IMR-90 (cell line): ENCODE results near the gene SART1. TPM values are rescaled to one million over a fixed set of nuclear protein-coding genes. Genes with fewer than 3 reads are reported as not detected.

Experiments used
- ATAC-seq: fragments of 200-7000 bp; cut with Tn5 transposase; 2 replicates; pipeline ENCODE4 v1.9.1; 2020; ENCODE audit warnings: low read depth, mild to moderate bottlenecking, moderate library complexity
- BruUV-seq: library from RNA; stranded (reverse); fragments of 400-500 nt; replicated peaks from 2 replicates; lab custom pipeline; 2021; lab: Mats Ljungman, UMichigan
- CTCF ChIA-PET: fragments of 300-600 bp; formaldehyde crosslinking; extraction: SDS; loops from one replicate; lab custom pipeline; 2021; ENCODE audit warnings: antibody characterized with exemption; lab: Yijun Ruan, JAX
- POLR2A ChIA-PET: fragments of 300-600 bp; sonication (Branson Sonifier 250); formaldehyde crosslinking; loops from one replicate; lab custom pipeline; 2022; ENCODE audit warnings: antibody characterized with exemption; ENCODE audit not compliant: unreplicated experiment; lab: Charles Lee
- DNase-seq: peaks from one replicate; pipeline ENCODE4 v3.0.0; 2013
- H2AFZ ChIP-seq: replicated peaks from 2 replicates; pipeline ENCODE3; 2013; ENCODE audit warnings: low read length, mild to moderate bottlenecking; ENCODE audit not compliant: poor library complexity
- H2AK5ac ChIP-seq: 2 replicates; pipeline ENCODE4 v1.6.1; 2013; ENCODE audit warnings: low read depth, low read length, inconsistent platforms
- H2AK9ac ChIP-seq: replicated peaks from 2 replicates; pipeline ENCODE3; 2013; ENCODE audit warnings: mild to moderate bottlenecking, low read depth, low read length, moderate library complexity; ENCODE audit not compliant: poor library complexity
- H2BK120ac ChIP-seq: 2 replicates; pipeline ENCODE4 v1.6.1; 2013; ENCODE audit warnings: low read depth, low read length, inconsistent platforms
- H2BK15ac ChIP-seq: 3 replicates; pipeline ENCODE4 v1.6.1; 2013; ENCODE audit warnings: low read depth, low read length, inconsistent platforms
- H2BK20ac ChIP-seq: 2 replicates; pipeline ENCODE4 v1.6.1; 2013; ENCODE audit warnings: low read depth, mild to moderate bottlenecking, inconsistent platforms, low read length, moderate library complexity
- H2BK5ac ChIP-seq: 2 replicates; pipeline ENCODE4 v1.6.1; 2013; ENCODE audit warnings: mild to moderate bottlenecking, low read depth, low read length, inconsistent platforms; ENCODE audit not compliant: poor library complexity, severe bottlenecking
- H3K14ac ChIP-seq: replicated peaks from 2 replicates; pipeline ENCODE4 v1.6.1; 2013; ENCODE audit warnings: low read depth, low read length, inconsistent platforms
- H3K18ac ChIP-seq: 2 replicates; pipeline ENCODE4 v1.6.1; 2013; ENCODE audit warnings: low read depth, low read length, control low read depth
- H3K23ac ChIP-seq: 2 replicates; pipeline ENCODE4 v1.6.1; 2013; ENCODE audit warnings: low read depth, low read length, inconsistent platforms
- H3K27ac ChIP-seq: 2 replicates; pipeline ENCODE4 v1.5.1; 2013; ENCODE audit warnings: mild to moderate bottlenecking, control low read depth, low read length; ENCODE audit not compliant: insufficient read depth
- H3K27me3 ChIP-seq: 2 replicates; pipeline ENCODE4 v1.6.1; 2013; ENCODE audit warnings: low read length; ENCODE audit not compliant: control insufficient read depth, insufficient read depth
- H3K36me3 ChIP-seq: 2 replicates; pipeline ENCODE4 v1.6.1; 2013; ENCODE audit warnings: low read length, mixed read lengths; ENCODE audit not compliant: control insufficient read depth, insufficient read depth
- H3K4ac ChIP-seq: 2 replicates; pipeline ENCODE4 v1.6.1; 2013; ENCODE audit warnings: low read depth, low read length, inconsistent platforms
- H3K4me1 ChIP-seq: 2 replicates; pipeline ENCODE4 v1.6.1; 2013; ENCODE audit warnings: low read length, mixed read lengths; ENCODE audit not compliant: control insufficient read depth, insufficient read depth
- H3K4me2 ChIP-seq: 2 replicates; pipeline ENCODE4 v1.6.1; 2013; ENCODE audit warnings: low read depth, mild to moderate bottlenecking, control low read depth, low read length, moderate library complexity
- H3K4me3 ChIP-seq: 2 replicates; pipeline ENCODE4 v1.5.1; 2013; ENCODE audit warnings: low read depth, mild to moderate bottlenecking, control low read depth, low read length, moderate library complexity; ENCODE audit not compliant: insufficient read depth
- H3K56ac ChIP-seq: 2 replicates; pipeline ENCODE4 v1.6.1; 2013; ENCODE audit warnings: low read length, inconsistent platforms; ENCODE audit not compliant: insufficient read depth; ENCODE audit errors: extremely low read depth
- H3K79me1 ChIP-seq, 2 experiments: 2 replicates each; pipeline ENCODE4 v1.6.1; 2013; ENCODE audit warnings: low read length in 2 of 2, inconsistent platforms in 1 of 2, low read depth in 1 of 2
- H3K9ac ChIP-seq: 2 replicates; pipeline ENCODE4 v1.6.1; 2013; ENCODE audit warnings: low read depth, low read length, control low read depth
- H3K9me1 ChIP-seq: 2 replicates; pipeline ENCODE4 v1.6.1; 2013; ENCODE audit warnings: low read length, inconsistent platforms; ENCODE audit not compliant: insufficient read depth
- H3K9me3 ChIP-seq: 2 replicates; pipeline ENCODE4 v1.6.1; 2013; ENCODE audit warnings: low read length; ENCODE audit not compliant: control insufficient read depth, insufficient read depth
- H4K20me1 ChIP-seq: 2 replicates; pipeline ENCODE4 v1.6.1; 2013; ENCODE audit warnings: low read length, inconsistent platforms; ENCODE audit not compliant: insufficient read depth
- H4K5ac ChIP-seq: 2 replicates; pipeline ENCODE4 v1.6.1; 2013; ENCODE audit warnings: mild to moderate bottlenecking, low read depth, low read length, control low read depth
- H4K8ac ChIP-seq, 2 experiments: 2 replicates each; pipeline ENCODE4 v1.6.1; 2013; ENCODE audit warnings: low read depth in 2 of 2, low read length in 2 of 2, control low read depth in 1 of 2, inconsistent platforms in 1 of 2
- H4K91ac ChIP-seq: 2 replicates; pipeline ENCODE4 v1.6.1; 2013; ENCODE audit warnings: low read depth, low read length, inconsistent platforms; ENCODE audit not compliant: insufficient read depth
- BHLHE40 ChIP-seq: fragments of 150-350 bp; IDR thresholded peaks from 2 replicates; pipeline ENCODE4 v1.6.1; 2016; ENCODE audit warnings: mild to moderate bottlenecking, low read depth, low read length
- CEBPB ChIP-seq: IDR thresholded peaks from 2 replicates; pipeline ENCODE4 v1.6.1; 2012; ENCODE audit warnings: low read depth, low read length, improper control_type of control experiment
- CHD1 ChIP-seq: IDR thresholded peaks from 2 replicates; pipeline ENCODE4 v1.6.1; 2012; ENCODE audit warnings: low read depth, low read length, improper control_type of control experiment
- FOS ChIP-seq: fragments of 150-350 bp; IDR thresholded peaks from 2 replicates; pipeline ENCODE4 v1.6.1; 2016; ENCODE audit warnings: low read depth, low read length
- MAFK ChIP-seq: IDR thresholded peaks from 2 replicates; pipeline ENCODE4 v1.6.1; 2012; ENCODE audit warnings: low read depth, low read length, improper control_type of control experiment
- MAZ ChIP-seq: IDR thresholded peaks from 2 replicates; pipeline ENCODE4 v1.6.1; 2012; ENCODE audit warnings: low read depth, mild to moderate bottlenecking, low read length, improper control_type of control experiment, moderate library complexity, borderline replicate concordance
- MXI1 ChIP-seq: IDR thresholded peaks from 2 replicates; pipeline ENCODE4 v1.6.1; 2012; ENCODE audit warnings: low read depth, mild to moderate bottlenecking, low read length, moderate library complexity, borderline replicate concordance
- NFE2L2 ChIP-seq: fragments of 150-350 bp; IDR thresholded peaks from 2 replicates; pipeline ENCODE4 v1.6.1; 2016; ENCODE audit warnings: low read depth, mild to moderate bottlenecking, low read length
- POLR2A ChIP-seq: IDR thresholded peaks from 2 replicates; pipeline ENCODE4 v1.6.1; 2012; ENCODE audit warnings: mild to moderate bottlenecking, low read depth, low read length
- RAD21 ChIP-seq: IDR thresholded peaks from 2 replicates; pipeline ENCODE4 v1.6.1; 2012; ENCODE audit warnings: low read length, improper control_type of control experiment
- RFX5 ChIP-seq: IDR thresholded peaks from 2 replicates; pipeline ENCODE4 v1.8.0; 2012; ENCODE audit warnings: low read depth, mild to moderate bottlenecking, low read length, moderate library complexity
- SMC3 ChIP-seq: fragments of 150-350 bp; IDR thresholded peaks from 2 replicates; pipeline ENCODE4 v1.6.1; 2016; ENCODE audit warnings: low read depth, mild to moderate bottlenecking, antibody characterized with exemption, low read length, moderate library complexity
- WGBS, 2 experiments: methylation state at CpG; one replicate each; pipeline versions ENCODE4 v1.1.5 to v1.1.7; 2013; ENCODE audit warnings: missing lambda C conversion rate in 2 of 2; ENCODE audit not compliant: insufficient read length in 1 of 2; ENCODE audit errors: extremely low coverage in 2 of 2; 5-methylcytosine and 5-hydroxymethylcytosine counted together
- dilution Hi-C: fragments of 300-500 bp; cut with HindIII; formaldehyde crosslinking; loops from one replicate; pipeline ENCODE4 v1.14.3; 2018; ENCODE audit warnings: low sequenced_read_pairs; ENCODE audit not compliant: unreplicated experiment
- in situ Hi-C: fragments of 300-500 bp; cut with MboI; formaldehyde crosslinking; loops from 3 replicates; pipeline ENCODE4 v1.14.3; 2019; ENCODE audit warnings: low sequenced_read_pairs, inconsistent platforms, mixed read lengths
- intact Hi-C: fragments of 100-400 bp; cut with micrococcal nuclease; formaldehyde crosslinking; loops from 2 replicates; pipeline ENCODE4 v1.10.0; 2022
- polyA plus RNA-seq, 3 experiments: library from polyadenylated mRNA; depleted of rRNA; stranded (reverse); fragments of >200 nt; gene quantifications; 2 replicates each; pipeline ENCODE4 v1.2.3, GENCODE V29; 2012; ENCODE audit warnings: low replicate concordance in 1 of 3
- total RNA-seq: library from RNA; depleted of rRNA; stranded (reverse); fragments of >200 nt; gene quantifications from 2 replicates; pipeline ENCODE4 v1.2.3, GENCODE V29; 2012
- TF ChIP-seq, protein P1 (sequence below): conservative IDR thresholded peaks from 2 replicates; pipeline ENCODE4 v1.5.1; 2012; ENCODE audit warnings: mild to moderate bottlenecking, low read depth, low read length, improper control_type of control experiment
- TF ChIP-seq, protein P2 (sequence below): fragments of 150-350 bp; IDR thresholded peaks from 2 replicates; pipeline ENCODE4 v1.6.1; 2017; ENCODE audit warnings: mild to moderate bottlenecking, antibody characterized with exemption, low read length, low read depth
- TF ChIP-seq, protein P3 (sequence below): fragments of 150-350 bp; IDR thresholded peaks from 2 replicates; pipeline ENCODE4 v1.6.1; 2016; ENCODE audit warnings: low read depth, mild to moderate bottlenecking, low read length, moderate library complexity, borderline replicate concordance

The SART1 gene
- total and polyA plus RNA-seq, 2 of the 4 experiments (the other 2 are of a cell fraction), result 25.5 to 43.5 TPM

DNA sequence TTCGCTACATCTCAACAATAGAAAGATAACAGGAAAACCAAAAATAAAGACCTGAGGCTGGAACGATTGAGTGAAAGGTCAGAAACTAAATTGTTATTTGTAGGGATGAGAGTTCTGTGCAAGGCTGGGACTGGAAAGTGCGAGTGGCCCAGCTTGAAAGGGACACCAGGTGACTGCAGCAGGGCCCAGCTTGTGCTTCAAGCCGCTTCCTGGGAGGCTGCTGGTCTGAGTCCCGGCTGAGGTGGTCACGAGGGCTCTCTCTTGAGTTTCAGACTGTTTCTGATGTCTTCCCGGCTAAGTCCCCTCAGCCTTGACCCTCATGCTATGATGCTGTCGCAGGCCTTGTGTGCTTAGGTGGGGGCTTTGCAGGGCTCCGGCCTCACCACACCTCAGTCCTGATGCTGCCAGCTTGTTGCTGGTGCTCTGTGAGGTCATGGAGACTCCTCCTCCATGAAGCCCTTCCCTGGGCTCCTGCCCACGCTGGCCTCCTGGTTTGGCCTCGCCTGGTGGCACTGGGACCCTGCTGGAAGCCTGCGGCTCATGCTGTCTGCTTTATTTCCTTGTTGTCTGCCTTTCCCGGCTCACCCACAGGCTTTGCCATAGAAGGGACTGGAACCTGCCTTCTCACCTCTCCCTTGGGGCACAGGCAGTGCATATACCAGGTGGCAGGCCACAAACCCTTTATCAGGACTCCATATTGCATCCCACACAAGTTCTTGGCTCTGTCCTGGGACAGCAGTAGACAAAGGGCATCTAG is 44.8 kb downstream of the SART1 start:
- Histone ChIP-seq H4K5ac (no peak overlapping the region), H3K27ac (no peak overlapping the region), H3K56ac (no peak overlapping the region), H3K23ac (no peak overlapping the region), H2AK5ac (peak overlapping the region; percentile 9; the same call in 1 of the 2 replicates), H3K9ac (no peak overlapping the region), H4K91ac (no peak overlapping the region), H4K20me1 (peaks cover 6% of the 10 kb centered on the region), H3K4me2 (no peak overlapping the region), H3K14ac (no peak overlapping the region), H3K4ac (no peak overlapping the region), H3K27me3 (peaks cover 4% of the 10 kb centered on the region), H2BK15ac (no peak overlapping the region), H3K4me1 (no peaks in the 10 kb centered on the region; the same call in none of the 2 replicates), H3K36me3 (peaks cover 7% of the 10 kb centered on the region; the same call in 1 of the 2 replicates), H2BK5ac (no peak overlapping the region), H2AK9ac (peak overlapping the region; percentile 26), H2AFZ (no peak overlapping the region), H4K8ac (no peak overlapping the region), H3K4me3 (no peak overlapping the region), H3K9me3 (no peaks in the 10 kb centered on the region), H3K9me1 (no peaks in the 10 kb centered on the region), H2BK20ac (no peak overlapping the region), H2BK120ac (no peak overlapping the region), H3K18ac (no peak overlapping the region), H3K79me1 (peaks cover 14 to 23% of the 10 kb centered on the region in 2 experiments)
- WGBS, 2 experiments, result 76% methylated on average over 9 of the region's 13 CpGs; no CpG with 5 or more reads in 1 of the 2 experiments
- dilution Hi-C loops (no loop called here), intact Hi-C loops (no loop called here), in situ Hi-C loops (no loop called here)
- BruUV-seq, result no TSS peak
- CTCF ChIA-PET, result interaction anchor here (1.0 kb wide), 1 partner anchor 38 kb away, joined by 3 read pairs; no protein-coding TSS in a partner anchor
- POLR2A ChIA-PET, result no interaction called here
- ATAC-seq (no peak), DNase-seq (no peak)
- TF ChIP-seq POLR2A, result no peak
- no peak for TF ChIP-seq SMC3
- TF ChIP-seq, protein P1, sequence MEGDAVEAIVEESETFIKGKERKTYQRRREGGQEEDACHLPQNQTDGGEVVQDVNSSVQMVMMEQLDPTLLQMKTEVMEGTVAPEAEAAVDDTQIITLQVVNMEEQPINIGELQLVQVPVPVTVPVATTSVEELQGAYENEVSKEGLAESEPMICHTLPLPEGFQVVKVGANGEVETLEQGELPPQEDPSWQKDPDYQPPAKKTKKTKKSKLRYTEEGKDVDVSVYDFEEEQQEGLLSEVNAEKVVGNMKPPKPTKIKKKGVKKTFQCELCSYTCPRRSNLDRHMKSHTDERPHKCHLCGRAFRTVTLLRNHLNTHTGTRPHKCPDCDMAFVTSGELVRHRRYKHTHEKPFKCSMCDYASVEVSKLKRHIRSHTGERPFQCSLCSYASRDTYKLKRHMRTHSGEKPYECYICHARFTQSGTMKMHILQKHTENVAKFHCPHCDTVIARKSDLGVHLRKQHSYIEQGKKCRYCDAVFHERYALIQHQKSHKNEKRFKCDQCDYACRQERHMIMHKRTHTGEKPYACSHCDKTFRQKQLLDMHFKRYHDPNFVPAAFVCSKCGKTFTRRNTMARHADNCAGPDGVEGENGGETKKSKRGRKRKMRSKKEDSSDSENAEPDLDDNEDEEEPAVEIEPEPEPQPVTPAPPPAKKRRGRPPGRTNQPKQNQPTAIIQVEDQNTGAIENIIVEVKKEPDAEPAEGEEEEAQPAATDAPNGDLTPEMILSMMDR, result no peak
- TF ChIP-seq, protein P2, sequence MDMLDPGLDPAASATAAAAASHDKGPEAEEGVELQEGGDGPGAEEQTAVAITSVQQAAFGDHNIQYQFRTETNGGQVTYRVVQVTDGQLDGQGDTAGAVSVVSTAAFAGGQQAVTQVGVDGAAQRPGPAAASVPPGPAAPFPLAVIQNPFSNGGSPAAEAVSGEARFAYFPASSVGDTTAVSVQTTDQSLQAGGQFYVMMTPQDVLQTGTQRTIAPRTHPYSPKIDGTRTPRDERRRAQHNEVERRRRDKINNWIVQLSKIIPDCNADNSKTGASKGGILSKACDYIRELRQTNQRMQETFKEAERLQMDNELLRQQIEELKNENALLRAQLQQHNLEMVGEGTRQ, result no peak
- TF ChIP-seq FOS, result no peak
- TF ChIP-seq BHLHE40, result no peak
- no peak for TF ChIP-seq CEBPB
- TF ChIP-seq RAD21, result no peak
- no peak for TF ChIP-seq CHD1
- no peak for TF ChIP-seq MAFK
- TF ChIP-seq NFE2L2, result no peak
- no peak for TF ChIP-seq MXI1
- TF ChIP-seq, protein P3, sequence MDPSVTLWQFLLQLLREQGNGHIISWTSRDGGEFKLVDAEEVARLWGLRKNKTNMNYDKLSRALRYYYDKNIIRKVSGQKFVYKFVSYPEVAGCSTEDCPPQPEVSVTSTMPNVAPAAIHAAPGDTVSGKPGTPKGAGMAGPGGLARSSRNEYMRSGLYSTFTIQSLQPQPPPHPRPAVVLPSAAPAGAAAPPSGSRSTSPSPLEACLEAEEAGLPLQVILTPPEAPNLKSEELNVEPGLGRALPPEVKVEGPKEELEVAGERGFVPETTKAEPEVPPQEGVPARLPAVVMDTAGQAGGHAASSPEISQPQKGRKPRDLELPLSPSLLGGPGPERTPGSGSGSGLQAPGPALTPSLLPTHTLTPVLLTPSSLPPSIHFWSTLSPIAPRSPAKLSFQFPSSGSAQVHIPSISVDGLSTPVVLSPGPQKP, result no peak
- TF ChIP-seq RFX5, result no peak
- TF ChIP-seq MAZ, result no peak
